Stomach (tissue), 9 donors: ENCODE results near the gene TOMM5. TPM values are rescaled to one million over a fixed set of nuclear protein-coding genes. Genes with fewer than 3 reads are reported as not detected.
A peak's percentile ranks its signal among the peaks of the same experiment; 100 is the strongest.

ENCODE experiments used
- DNase-seq, 2 donors: peaks; one replicate each; pipeline versions ENCODE4 v3.0.0 to v3.0.0-alpha.2; 2013 to 2019
- H3K27ac ChIP-seq, 5 donors: fragments of 200-600 bp in 4 of 5; sonication (generic) in 4 of 5; one replicate each; pipeline ENCODE4 v1.5.1; 2013 to 2019; ENCODE audit warnings: mild to moderate bottlenecking in 1 of 5, moderate library complexity in 1 of 5
- H3K27me3 ChIP-seq, 3 donors: fragments of 200-600 bp; sonication (generic); one replicate each; pipeline ENCODE4 v1.5.1; 2017 to 2019; ENCODE audit warnings: mixed run types in 1 of 3
- H3K36me3 ChIP-seq, 4 donors: fragments of 200-600 bp; sonication (generic); 1 replicate in 3 of 4; 2 replicates in 1 of 4; pipeline ENCODE4 v1.5.1; 2016 to 2019
- H3K4me1 ChIP-seq, 4 donors: fragments of 200-600 bp; sonication (generic); one replicate each; pipeline ENCODE4 v1.5.1; 2016 to 2019
- H3K4me3 ChIP-seq, 4 donors: fragments of 200-600 bp; sonication (generic) in 3 of 4; one replicate each; pipeline ENCODE4 v1.5.1; 2016 to 2019; ENCODE audit warnings: mild to moderate bottlenecking in 1 of 4
- H3K9me3 ChIP-seq, 4 donors: fragments of 200-600 bp; sonication (generic); one replicate each; pipeline ENCODE4 v1.5.1; 2016 to 2019
- EP300 ChIP-seq: sonication (generic); formaldehyde crosslinking; IDR thresholded peaks from one replicate; pipeline ENCODE4 v1.6.1; 2017; ENCODE audit warnings: antibody characterized with exemption
- POLR2A ChIP-seq, 4 donors: fragments of 450-650 bp; IDR thresholded peaks; one replicate each; pipeline ENCODE4 v1.6.1; 2016; ENCODE audit warnings: antibody characterized with exemption in 4 of 4, control low read depth in 2 of 4, mild to moderate bottlenecking in 1 of 4, moderate library complexity in 1 of 4
- POLR2AphosphoS5 ChIP-seq, 3 donors: sonication (generic); formaldehyde crosslinking; IDR thresholded peaks; one replicate each; pipeline ENCODE4 v1.6.1; 2016; ENCODE audit warnings: antibody characterized with exemption in 3 of 3
- WGBS, 5 donors: extraction: QIAGEN DNeasy Blood & Tissue Kit in 3 of 5; methylation state at CpG; one replicate each; pipeline versions ENCODE4 v1.1.5 to v1.1.7; 2013 to 2018; 5-methylcytosine and 5-hydroxymethylcytosine counted together
- intact Hi-C: fragments of 100-400 bp; cut with DNase I; formaldehyde crosslinking; loops from one replicate; pipeline ENCODE4 v1.15.1; 2023; ENCODE audit warnings: low total_unique reads
- polyA plus RNA-seq, 3 donors: library from polyadenylated mRNA; stranded (reverse); fragments of 200-250 nt; gene quantifications; one replicate each; pipeline ENCODE4 v1.2.3, GENCODE V29; 2013
- total RNA-seq, 5 donors: library from RNA; depleted of rRNA; stranded (reverse); fragments of >200 nt; gene quantifications; one replicate each; pipeline versions ENCODE4 v1.1.0 to v1.2.3, GENCODE V29; 2014 to 2016
- TF ChIP-seq, protein P1 (sequence below), 7 experiments: fragments of 450-650 bp in 4 of 7; fragments of 200-600 bp in 3 of 7; sonication (generic) in 3 of 7; IDR thresholded peaks; one replicate each; pipeline ENCODE4 v1.5.1; 2016 to 2019; ENCODE audit warnings: antibody characterized with exemption in 7 of 7, control low read depth in 2 of 7, mild to moderate bottlenecking in 1 of 7
- donor health status: healthy with polysubstance abuse.
- donor health status: Bipolar disorder and iron deficiency.
- donor health status: healthy.

The TOMM5 gene
- total and polyA plus RNA-seq, 8 donors = 29.3 to 173 (median 113) TPM

DNA sequence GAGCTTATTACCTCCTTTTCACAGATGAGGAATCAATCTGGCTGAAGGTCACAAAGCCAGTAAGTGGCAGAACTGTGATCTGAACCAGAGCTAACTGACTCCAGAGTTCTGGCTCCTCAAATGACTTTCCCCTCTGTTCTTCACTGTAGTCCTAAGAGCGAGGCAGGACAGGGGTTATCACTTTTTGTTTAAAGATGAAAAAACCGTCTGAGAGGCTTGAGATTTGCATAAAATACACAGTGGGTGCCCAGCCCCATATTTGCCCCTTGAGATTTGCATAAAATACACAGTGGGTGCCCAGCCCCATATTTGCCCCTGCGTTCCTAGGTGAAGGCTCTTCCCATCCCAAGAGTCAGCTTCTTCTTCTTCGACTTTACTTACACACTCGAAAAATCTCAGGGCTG, 16.9 kb downstream of the TOMM5 start:
- TF ChIP-seq EP300 = no peak
- TF ChIP-seq POLR2AphosphoS5 (IDR thresholded peaks at IDR 0.05) = no peak
- no peak for TF ChIP-seq POLR2A (IDR thresholded peaks at IDR 0.05)
- TF ChIP-seq, protein P1, sequence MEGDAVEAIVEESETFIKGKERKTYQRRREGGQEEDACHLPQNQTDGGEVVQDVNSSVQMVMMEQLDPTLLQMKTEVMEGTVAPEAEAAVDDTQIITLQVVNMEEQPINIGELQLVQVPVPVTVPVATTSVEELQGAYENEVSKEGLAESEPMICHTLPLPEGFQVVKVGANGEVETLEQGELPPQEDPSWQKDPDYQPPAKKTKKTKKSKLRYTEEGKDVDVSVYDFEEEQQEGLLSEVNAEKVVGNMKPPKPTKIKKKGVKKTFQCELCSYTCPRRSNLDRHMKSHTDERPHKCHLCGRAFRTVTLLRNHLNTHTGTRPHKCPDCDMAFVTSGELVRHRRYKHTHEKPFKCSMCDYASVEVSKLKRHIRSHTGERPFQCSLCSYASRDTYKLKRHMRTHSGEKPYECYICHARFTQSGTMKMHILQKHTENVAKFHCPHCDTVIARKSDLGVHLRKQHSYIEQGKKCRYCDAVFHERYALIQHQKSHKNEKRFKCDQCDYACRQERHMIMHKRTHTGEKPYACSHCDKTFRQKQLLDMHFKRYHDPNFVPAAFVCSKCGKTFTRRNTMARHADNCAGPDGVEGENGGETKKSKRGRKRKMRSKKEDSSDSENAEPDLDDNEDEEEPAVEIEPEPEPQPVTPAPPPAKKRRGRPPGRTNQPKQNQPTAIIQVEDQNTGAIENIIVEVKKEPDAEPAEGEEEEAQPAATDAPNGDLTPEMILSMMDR (IDR thresholded peaks at IDR 0.05) = no peak
- peak in 1 of 2 donors; percentile 43 for DNase-seq
- Histone ChIP-seq H3K9me3 (no peaks in the 10 kb centered on the region), H3K36me3 (peaks cover 0 to 5% (median 0%) of the 10 kb centered on the region in 4 donors), H3K27me3 (no peaks in the 10 kb centered on the region), H3K4me3 (peak overlapping the region; percentile 69 to 84 (median 75)), H3K27ac (peak overlapping the region; percentile 83 to 89 (median 86)), H3K4me1 (peaks cover 0 to 39% (median 23%) of the 10 kb centered on the region in 4 donors)
- WGBS, 5 donors = 3 to 8% (median 6%) methylated on average over 5 of the region's 5 CpGs
- intact Hi-C loops = no loop called here

DNA sequence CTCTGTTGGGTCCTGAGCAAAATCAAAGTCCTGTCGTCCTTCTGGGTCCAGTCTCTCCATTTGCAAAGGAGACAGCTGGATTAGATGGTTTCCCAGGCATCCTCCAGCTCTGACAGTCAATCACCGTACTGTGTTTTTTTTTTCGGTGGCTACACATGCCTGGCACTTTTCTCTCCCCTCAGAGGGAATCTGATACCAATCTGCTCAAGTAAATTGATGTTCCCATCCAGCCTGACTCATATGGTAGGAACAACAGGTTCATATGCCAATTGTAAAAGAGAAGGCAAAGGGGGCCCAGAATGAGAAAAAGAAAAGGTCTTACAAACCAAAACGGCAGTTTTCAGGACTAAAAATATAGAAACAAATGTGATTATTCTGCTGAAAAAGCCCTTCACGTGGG, 17.4 kb downstream of the TOMM5 start:
- H3K27ac ChIP-seq = peak overlapping the region in 4 of 5 donors; percentile 83 to 89 (median 86)

DNA sequence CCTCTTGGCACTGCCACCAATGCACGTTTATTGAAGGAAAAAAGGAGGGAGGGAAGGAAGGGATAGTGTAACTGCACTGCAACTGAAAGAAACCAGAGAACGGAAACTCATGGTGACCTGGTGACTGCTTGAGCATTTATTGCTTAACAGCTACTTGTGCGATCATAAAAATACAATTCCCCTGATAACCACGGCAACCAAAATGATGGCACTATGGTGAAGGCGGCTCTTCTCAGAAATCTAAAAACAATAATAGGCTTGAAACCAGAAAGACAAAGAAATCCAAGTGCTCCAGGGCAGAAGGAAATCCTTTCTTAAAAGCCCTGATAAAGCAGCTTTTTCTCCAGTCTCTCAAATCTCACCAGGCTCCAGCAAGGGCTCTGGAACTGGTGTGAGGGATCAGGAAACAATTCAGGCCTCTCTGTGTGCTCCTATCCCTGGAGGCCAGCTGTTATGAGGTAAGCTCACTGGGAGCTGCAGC, 18.1 kb downstream of the TOMM5 start:
- no peaks in the 10 kb centered on the region for H3K9me3 ChIP-seq
- H3K4me1 ChIP-seq = peaks cover 0 to 39% (median 23%) of the 10 kb centered on the region in 4 donors
- 61 to 75% (median 66%) methylated on average over 5 of the region's 5 CpGs for WGBS, 5 donors
- no peaks in the 10 kb centered on the region for H3K27me3 ChIP-seq
- no peaks in the 10 kb centered on the region for H3K36me3 ChIP-seq
- peak overlapping the region in 2 of 5 donors; percentile 34 to 89 for H3K27ac ChIP-seq
- DNase-seq = peak in 1 of 2 donors; percentile 43
- no peak for TF ChIP-seq POLR2A (IDR thresholded peaks at IDR 0.05)
- TF ChIP-seq EP300 = no peak
- TF ChIP-seq, protein P1 (IDR thresholded peaks at IDR 0.05) = no peak
- TF ChIP-seq POLR2AphosphoS5 (IDR thresholded peaks at IDR 0.05) = no peak
- intact Hi-C loops = no loop called here
- no peak overlapping the region for H3K4me3 ChIP-seq

More for the DNA sequence above, 17.4 kb downstream of the TOMM5 start:
- TF ChIP-seq, protein P1 (IDR thresholded peaks at IDR 0.05) = no peak
- no peak for TF ChIP-seq EP300
- WGBS, 5 donors = 58 to 71% (median 63%) methylated on average over 5 of the region's 5 CpGs
- H3K4me1 ChIP-seq = peaks cover 0 to 39% (median 23%) of the 10 kb centered on the region in 4 donors
- peak overlapping the region in 3 of 4 donors; percentile 69 to 81 (median 69) for H3K4me3 ChIP-seq
- no peak for DNase-seq
- H3K9me3 ChIP-seq = no peaks in the 10 kb centered on the region
- intact Hi-C loops = no loop called here
- peaks cover 0 to under 1% (median 0%) of the 10 kb centered on the region in 4 donors for H3K36me3 ChIP-seq
- no peaks in the 10 kb centered on the region for H3K27me3 ChIP-seq

DNA sequence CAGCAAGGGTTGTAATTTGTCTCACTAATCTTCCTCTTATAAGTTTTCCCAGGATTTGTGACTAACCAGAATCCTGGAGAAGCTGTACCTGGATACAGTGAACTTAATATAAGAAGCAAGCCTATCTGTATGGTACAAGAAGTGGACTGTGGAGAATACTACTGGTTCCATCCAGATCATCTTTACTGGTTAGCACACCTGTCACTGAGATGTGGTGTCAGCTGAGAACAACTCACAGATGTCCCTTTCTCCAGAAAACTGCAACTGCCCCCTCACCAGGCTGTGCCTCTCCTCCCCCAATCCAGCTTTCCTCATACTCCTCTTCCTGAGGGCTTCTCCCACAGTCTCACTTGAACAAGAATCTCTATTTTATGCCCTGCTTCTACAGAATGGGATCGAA, 21.1 kb downstream of the TOMM5 start:
- intact Hi-C loops = no loop called here
- TF ChIP-seq POLR2AphosphoS5 (IDR thresholded peaks at IDR 0.05) (no peak), EP300 (no peak), POLR2A (IDR thresholded peaks at IDR 0.05) (no peak)
- TF ChIP-seq, protein P1 (IDR thresholded peaks at IDR 0.05) = no peak
- 94 to 100% (median 100%) methylated on average over 1 of the region's 1 CpG for WGBS, 5 donors

More for the DNA sequence above, 21.1 kb downstream of the TOMM5 start:
- H3K4me3 ChIP-seq = no peak overlapping the region
- DNase-seq = no peak
- H3K9me3 ChIP-seq = no peaks in the 10 kb centered on the region
- peaks cover 0 to 31% (median 19%) of the 10 kb centered on the region in 4 donors for H3K4me1 ChIP-seq
- H3K27me3 ChIP-seq = no peaks in the 10 kb centered on the region
- peaks cover 0 to 3% (median 0%) of the 10 kb centered on the region in 4 donors for H3K36me3 ChIP-seq
- no peak overlapping the region for H3K27ac ChIP-seq
